SK-N-SH treated with all-trans-retinoic acid at 6 μM for 48 hours (cell line): ENCODE measurements around the gene CDK5RAP3.

ENCODE experiments used
- GLIS3 ChIP-seq: fragments of 250-450 bp; sonication (Bioruptor Pico); IDR thresholded peaks from 2 replicates; pipeline ENCODE4 v1.5.0; 2020; ENCODE audit warnings: mild to moderate bottlenecking, moderate library complexity
- ISL1 ChIP-seq: fragments of 250-450 bp; sonication (Bioruptor Pico); IDR thresholded peaks from 2 replicates; pipeline ENCODE4 v2.1.2; 2022; ENCODE audit warnings: mild to moderate bottlenecking, moderate library complexity
- PPARA ChIP-seq: fragments of 250-450 bp; sonication (Bioruptor Pico); IDR thresholded peaks from 2 replicates; pipeline ENCODE4 v1.5.0; 2020; ENCODE audit warnings: mild to moderate bottlenecking, borderline replicate concordance
- TCF4 ChIP-seq: fragments of 250-450 bp; sonication (Bioruptor Pico); IDR thresholded peaks from 2 replicates; pipeline ENCODE4 v1.8.0; 2021; ENCODE audit warnings: mild to moderate bottlenecking, moderate library complexity, borderline replicate concordance
- TOX ChIP-seq: fragments of 250-450 bp; sonication (Bioruptor Pico); IDR thresholded peaks from 2 replicates; pipeline ENCODE4 v1.8.0; 2021; ENCODE audit warnings: mild to moderate bottlenecking, moderate library complexity, borderline replicate concordance
- ZFP3 ChIP-seq: fragments of 250-450 bp; sonication (Bioruptor Pico); IDR thresholded peaks from 2 replicates; pipeline ENCODE4 v1.5.0; 2020; ENCODE audit warnings: mild to moderate bottlenecking, moderate library complexity
- ZFP30 ChIP-seq: fragments of 450-650 bp; formaldehyde crosslinking; IDR thresholded peaks from 2 replicates; pipeline ENCODE4 v1.5.0; 2022; ENCODE audit warnings: mild to moderate bottlenecking, moderate library complexity
- ZNF565 ChIP-seq: fragments of 450-650 bp; formaldehyde crosslinking; conservative IDR thresholded peaks from 2 replicates; pipeline ENCODE4 v1.5.0; 2020; ENCODE audit warnings: low read depth, mild to moderate bottlenecking, moderate library complexity
- TF ChIP-seq, protein P1 (sequence below): fragments of 250-450 bp; sonication (Bioruptor Pico); IDR thresholded peaks from 2 replicates; pipeline ENCODE4 v1.5.1; 2021; ENCODE audit warnings: mild to moderate bottlenecking, moderate library complexity
- TF ChIP-seq, protein P2 (sequence below): fragments of 250-450 bp; sonication (Bioruptor Pico); IDR thresholded peaks from 2 replicates; pipeline ENCODE4 v1.5.0; 2020; ENCODE audit warnings: mild to moderate bottlenecking, moderate library complexity
- TF ChIP-seq, protein P3 (sequence below): fragments of 250-450 bp; sonication (Bioruptor Pico); IDR thresholded peaks from 2 replicates; pipeline ENCODE4 v1.5.1; 2020; ENCODE audit warnings: low read depth, mild to moderate bottlenecking, moderate library complexity
- TF ChIP-seq, protein P4 (sequence below): fragments of 250-450 bp; sonication (Bioruptor Pico); IDR thresholded peaks from 2 replicates; pipeline ENCODE4 v1.8.0; 2020; ENCODE audit warnings: mild to moderate bottlenecking, moderate library complexity, borderline replicate concordance

- TF ChIP-seq ZFP30 (CRISPR knock-in tag) (no peak), PPARA (no peak), TOX (CRISPR knock-in tag) (no peak), ZFP3 (CRISPR knock-in tag) (no peak), GLIS3 (CRISPR knock-in tag) (no peak), TCF4 (CRISPR knock-in tag) (no peak), ISL1 (CRISPR knock-in tag) (no peak), ZNF565 (CRISPR knock-in tag) (no peak)
- TF ChIP-seq, protein P1, sequence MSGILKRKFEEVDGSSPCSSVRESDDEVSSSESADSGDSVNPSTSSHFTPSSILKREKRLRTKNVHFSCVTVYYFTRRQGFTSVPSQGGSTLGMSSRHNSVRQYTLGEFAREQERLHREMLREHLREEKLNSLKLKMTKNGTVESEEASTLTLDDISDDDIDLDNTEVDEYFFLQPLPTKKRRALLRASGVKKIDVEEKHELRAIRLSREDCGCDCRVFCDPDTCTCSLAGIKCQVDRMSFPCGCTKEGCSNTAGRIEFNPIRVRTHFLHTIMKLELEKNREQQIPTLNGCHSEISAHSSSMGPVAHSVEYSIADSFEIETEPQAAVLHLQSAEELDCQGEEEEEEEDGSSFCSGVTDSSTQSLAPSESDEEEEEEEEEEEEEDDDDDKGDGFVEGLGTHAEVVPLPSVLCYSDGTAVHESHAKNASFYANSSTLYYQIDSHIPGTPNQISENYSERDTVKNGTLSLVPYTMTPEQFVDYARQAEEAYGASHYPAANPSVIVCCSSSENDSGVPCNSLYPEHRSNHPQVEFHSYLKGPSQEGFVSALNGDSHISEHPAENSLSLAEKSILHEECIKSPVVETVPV (CRISPR knock-in tag) = no peak
- TF ChIP-seq, protein P2, sequence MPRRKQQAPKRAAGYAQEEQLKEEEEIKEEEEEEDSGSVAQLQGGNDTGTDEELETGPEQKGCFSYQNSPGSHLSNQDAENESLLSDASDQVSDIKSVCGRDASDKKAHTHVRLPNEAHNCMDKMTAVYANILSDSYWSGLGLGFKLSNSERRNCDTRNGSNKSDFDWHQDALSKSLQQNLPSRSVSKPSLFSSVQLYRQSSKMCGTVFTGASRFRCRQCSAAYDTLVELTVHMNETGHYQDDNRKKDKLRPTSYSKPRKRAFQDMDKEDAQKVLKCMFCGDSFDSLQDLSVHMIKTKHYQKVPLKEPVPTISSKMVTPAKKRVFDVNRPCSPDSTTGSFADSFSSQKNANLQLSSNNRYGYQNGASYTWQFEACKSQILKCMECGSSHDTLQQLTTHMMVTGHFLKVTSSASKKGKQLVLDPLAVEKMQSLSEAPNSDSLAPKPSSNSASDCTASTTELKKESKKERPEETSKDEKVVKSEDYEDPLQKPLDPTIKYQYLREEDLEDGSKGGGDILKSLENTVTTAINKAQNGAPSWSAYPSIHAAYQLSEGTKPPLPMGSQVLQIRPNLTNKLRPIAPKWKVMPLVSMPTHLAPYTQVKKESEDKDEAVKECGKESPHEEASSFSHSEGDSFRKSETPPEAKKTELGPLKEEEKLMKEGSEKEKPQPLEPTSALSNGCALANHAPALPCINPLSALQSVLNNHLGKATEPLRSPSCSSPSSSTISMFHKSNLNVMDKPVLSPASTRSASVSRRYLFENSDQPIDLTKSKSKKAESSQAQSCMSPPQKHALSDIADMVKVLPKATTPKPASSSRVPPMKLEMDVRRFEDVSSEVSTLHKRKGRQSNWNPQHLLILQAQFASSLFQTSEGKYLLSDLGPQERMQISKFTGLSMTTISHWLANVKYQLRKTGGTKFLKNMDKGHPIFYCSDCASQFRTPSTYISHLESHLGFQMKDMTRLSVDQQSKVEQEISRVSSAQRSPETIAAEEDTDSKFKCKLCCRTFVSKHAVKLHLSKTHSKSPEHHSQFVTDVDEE (CRISPR knock-in tag) = no peak
- TF ChIP-seq, protein P3, sequence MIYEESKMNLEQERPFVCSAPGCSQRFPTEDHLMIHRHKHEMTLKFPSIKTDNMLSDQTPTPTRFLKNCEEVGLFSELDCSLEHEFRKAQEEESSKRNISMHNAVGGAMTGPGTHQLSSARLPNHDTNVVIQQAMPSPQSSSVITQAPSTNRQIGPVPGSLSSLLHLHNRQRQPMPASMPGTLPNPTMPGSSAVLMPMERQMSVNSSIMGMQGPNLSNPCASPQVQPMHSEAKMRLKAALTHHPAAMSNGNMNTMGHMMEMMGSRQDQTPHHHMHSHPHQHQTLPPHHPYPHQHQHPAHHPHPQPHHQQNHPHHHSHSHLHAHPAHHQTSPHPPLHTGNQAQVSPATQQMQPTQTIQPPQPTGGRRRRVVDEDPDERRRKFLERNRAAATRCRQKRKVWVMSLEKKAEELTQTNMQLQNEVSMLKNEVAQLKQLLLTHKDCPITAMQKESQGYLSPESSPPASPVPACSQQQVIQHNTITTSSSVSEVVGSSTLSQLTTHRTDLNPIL = no peak
- TF ChIP-seq, protein P4, sequence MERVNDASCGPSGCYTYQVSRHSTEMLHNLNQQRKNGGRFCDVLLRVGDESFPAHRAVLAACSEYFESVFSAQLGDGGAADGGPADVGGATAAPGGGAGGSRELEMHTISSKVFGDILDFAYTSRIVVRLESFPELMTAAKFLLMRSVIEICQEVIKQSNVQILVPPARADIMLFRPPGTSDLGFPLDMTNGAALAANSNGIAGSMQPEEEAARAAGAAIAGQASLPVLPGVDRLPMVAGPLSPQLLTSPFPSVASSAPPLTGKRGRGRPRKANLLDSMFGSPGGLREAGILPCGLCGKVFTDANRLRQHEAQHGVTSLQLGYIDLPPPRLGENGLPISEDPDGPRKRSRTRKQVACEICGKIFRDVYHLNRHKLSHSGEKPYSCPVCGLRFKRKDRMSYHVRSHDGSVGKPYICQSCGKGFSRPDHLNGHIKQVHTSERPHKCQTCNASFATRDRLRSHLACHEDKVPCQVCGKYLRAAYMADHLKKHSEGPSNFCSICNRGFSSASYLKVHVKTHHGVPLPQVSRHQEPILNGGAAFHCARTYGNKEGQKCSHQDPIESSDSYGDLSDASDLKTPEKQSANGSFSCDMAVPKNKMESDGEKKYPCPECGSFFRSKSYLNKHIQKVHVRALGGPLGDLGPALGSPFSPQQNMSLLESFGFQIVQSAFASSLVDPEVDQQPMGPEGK (CRISPR knock-in tag) = no peak
Observed at GRCh38 chr17:47997586-47997985, 26.7 kb downstream of the CDK5RAP3 start.
